Common myeloid progenitor, CD34-positive (primary cell): ENCODE data around the gene CSNK1D.

Source experiments
- CTCF ChIA-PET: fragments of 350-600 bp; sonication (Branson Sonifier 250); formaldehyde crosslinking; loops from one replicate; lab custom pipeline; 2021; ENCODE audit warnings: antibody characterized with exemption; lab: Charles Lee
- POLR2A ChIA-PET: fragments of 350-600 bp; sonication (Branson Sonifier 250); formaldehyde crosslinking; loops from one replicate; lab custom pipeline; 2021; ENCODE audit warnings: antibody characterized with exemption; lab: Charles Lee
- DNase-seq, 3 donors: peaks; one replicate each; pipeline versions ENCODE4 v3.0.0 to v3.0.0-alpha.2; 2013
- H3K27ac ChIP-seq, 2 experiments: 1 replicate in 1 of 2; 2 replicates in 1 of 2; pipeline ENCODE4 v1.7.0; 2013; ENCODE audit warnings: inconsistent platforms in 2 of 2, low read length in 2 of 2, mild to moderate bottlenecking in 2 of 2, low read depth in 1 of 2, moderate library complexity in 1 of 2; ENCODE audit not compliant: severe bottlenecking in 2 of 2, insufficient read depth in 1 of 2, poor library complexity in 1 of 2
- H3K27me3 ChIP-seq, 5 experiments: replicated peaks in 2 of 5; 1 replicate in 3 of 5; 2 replicates in 2 of 5; pipeline versions ENCODE4 v1.6.1 to v1.7.0; 2013; ENCODE audit warnings: low read length in 4 of 5, mild to moderate bottlenecking in 2 of 5, moderate library complexity in 2 of 5, inconsistent platforms in 1 of 5; ENCODE audit not compliant: insufficient read depth in 5 of 5, control insufficient read depth in 4 of 5
- H3K36me3 ChIP-seq, 4 experiments: 1 replicate in 2 of 4; 2 replicates in 2 of 4; pipeline versions ENCODE4 v1.6.1 to v1.7.0; 2013; ENCODE audit warnings: low read length in 3 of 4, control low read depth in 1 of 4, mild to moderate bottlenecking in 1 of 4; ENCODE audit not compliant: control insufficient read depth in 4 of 4, insufficient read depth in 4 of 4
- H3K4me1 ChIP-seq, 4 experiments: 1 replicate in 3 of 4; 2 replicates in 1 of 4; pipeline versions ENCODE4 v1.6.1 to v1.7.1; 2013; ENCODE audit warnings: low read length in 3 of 4, mild to moderate bottlenecking in 3 of 4, control low read depth in 1 of 4, inconsistent platforms in 1 of 4, moderate library complexity in 1 of 4; ENCODE audit not compliant: control insufficient read depth in 4 of 4, insufficient read depth in 4 of 4; ENCODE audit errors: control extremely low read depth in 1 of 4
- H3K4me3 ChIP-seq, 7 experiments: 1 replicate in 4 of 7; 2 replicates in 3 of 7; pipeline versions ENCODE4 v1.5.1 to v1.7.0; 2013; ENCODE audit warnings: mild to moderate bottlenecking in 7 of 7, low read length in 6 of 7, moderate library complexity in 6 of 7, inconsistent platforms in 2 of 7, low read depth in 2 of 7, control low read depth in 1 of 7; ENCODE audit not compliant: insufficient read depth in 4 of 7, control insufficient read depth in 1 of 7; ENCODE audit errors: extremely low read depth in 1 of 7
- H3K9me3 ChIP-seq, 5 experiments: 1 replicate in 4 of 5; 2 replicates in 1 of 5; pipeline versions ENCODE4 v1.6.1 to v1.7.1; 2013; ENCODE audit warnings: low read length in 4 of 5, mild to moderate bottlenecking in 2 of 5, inconsistent platforms in 1 of 5, low read depth in 1 of 5, moderate library complexity in 1 of 5; ENCODE audit not compliant: control insufficient read depth in 4 of 5, insufficient read depth in 2 of 5; ENCODE audit errors: control extremely low read depth in 1 of 5
- WGBS: methylation state at CpG from one replicate; pipeline ENCODE4 v1.1.5; 2013; ENCODE audit not compliant: insufficient coverage; 5-methylcytosine and 5-hydroxymethylcytosine counted together

CSNK1D gene

GRCh38 chr17:82243648-82244412 lies 29.7 kb downstream of the CSNK1D start:
- Histone ChIP-seq H3K27me3 (no peaks in the 10 kb centered on the region), H3K27ac (peak overlapping the region in 1 of 2 experiments; percentile 11), H3K9me3 (no peaks in the 10 kb centered on the region), H3K4me1 (peaks cover 0 to 60% (median 58%) of the 10 kb centered on the region in 4 experiments), H3K36me3 (peaks cover 3 to 80% (median 52%) of the 10 kb centered on the region in 4 experiments), H3K4me3 (no peak overlapping the region)
- POLR2A ChIA-PET = interaction anchor here (0.7 kb wide), 2 partner anchors 11 to 54 kb away, joined by 4 read pairs; no protein-coding TSS in a partner anchor
- CTCF ChIA-PET = interaction anchor here (0.7 to 2.6 kb wide), 8 partner anchors 20 to 106 kb away, joined by 3 to 12 read pairs (median 4); no protein-coding TSS in a partner anchor
- DNase-seq = no peak
- 98% methylated on average over 9 of the region's 19 CpGs for WGBS

- ChIA-PET CTCF (interaction anchor here (0.9 to 2.6 kb wide), 12 partner anchors 8 to 113 kb away, joined by 3 to 12 read pairs (median 4); no protein-coding TSS in a partner anchor), POLR2A (interaction anchor here (1.8 kb wide), 1 partner anchor 49 kb away, joined by 4 read pairs; no protein-coding TSS in a partner anchor)
- DNase-seq = no peak
- WGBS = 95% methylated on average over 25 of the region's 29 CpGs
- Histone ChIP-seq H3K27ac (peak overlapping the region in 1 of 2 experiments; percentile 11), H3K4me3 (no peak overlapping the region), H3K9me3 (no peaks in the 10 kb centered on the region), H3K36me3 (peaks cover 0 to 78% (median 48%) of the 10 kb centered on the region in 4 experiments), H3K27me3 (no peaks in the 10 kb centered on the region), H3K4me1 (peaks cover 0 to 67% (median 64%) of the 10 kb centered on the region in 4 experiments)
Measured at GRCh38 chr17:82242977-82243647, 30.4 kb downstream of the CSNK1D start.

GRCh38 chr17:82242698-82242976 lies 30.9 kb downstream of the CSNK1D start:
- DNase-seq = no peak
- 97% methylated on average over 24 of the region's 24 CpGs for WGBS
- Histone ChIP-seq H3K9me3 (no peaks in the 10 kb centered on the region), H3K4me1 (peaks cover 0 to 68% (median 66%) of the 10 kb centered on the region in 4 experiments), H3K27ac (peak overlapping the region in 1 of 2 experiments; percentile 49), H3K27me3 (no peaks in the 10 kb centered on the region), H3K4me3 (no peak overlapping the region), H3K36me3 (peaks cover 2 to 77% (median 47%) of the 10 kb centered on the region in 4 experiments)
- CTCF ChIA-PET = interaction anchor here (0.9 to 2.6 kb wide), 16 partner anchors 9 to 114 kb away, joined by 3 to 12 read pairs (median 4); partner anchors contain the start of gene SECTM1
- POLR2A ChIA-PET = interaction anchor here (1.1 to 1.8 kb wide), 4 partner anchors 8 to 92 kb away, joined by 4 to 5 read pairs (median 4); no protein-coding TSS in a partner anchor

- Histone ChIP-seq H3K27me3 (no peaks in the 10 kb centered on the region), H3K4me3 (peak overlapping the region in 2 of 7 experiments; percentile 19 to 48), H3K27ac (peak overlapping the region in 1 of 2 experiments; percentile 61), H3K9me3 (no peaks in the 10 kb centered on the region), H3K36me3 (peaks cover 6 to 77% (median 49%) of the 10 kb centered on the region in 4 experiments), H3K4me1 (peaks cover 0 to 68% (median 63%) of the 10 kb centered on the region in 4 experiments)
- no peak for DNase-seq
- CTCF ChIA-PET = interaction anchor here (0.9 to 3.2 kb wide), 24 partner anchors 9 to 209 kb away, joined by 3 to 12 read pairs (median 4); partner anchors contain the start of gene SECTM1
- WGBS = 67% methylated on average over 14 of the region's 20 CpGs
- POLR2A ChIA-PET = interaction anchor here (1.1 to 1.8 kb wide), 5 partner anchors 9 to 92 kb away, joined by 4 to 5 read pairs (median 4); no protein-coding TSS in a partner anchor
Measured at GRCh38 chr17:82241926-82242697, 31.4 kb downstream of the CSNK1D start.

GRCh38 chr17:82241183-82241925 lies 32.1 kb downstream of the CSNK1D start:
- Histone ChIP-seq H3K9me3 (no peaks in the 10 kb centered on the region), H3K36me3 (peaks cover 7 to 76% (median 46%) of the 10 kb centered on the region in 4 experiments), H3K27ac (peak overlapping the region in 1 of 2 experiments; percentile 61), H3K4me3 (peak overlapping the region in 3 of 7 experiments; percentile 20 to 48 (median 36)), H3K4me1 (peaks cover 0 to 70% (median 64%) of the 10 kb centered on the region in 4 experiments), H3K27me3 (no peaks in the 10 kb centered on the region)
- CTCF ChIA-PET = interaction anchor here (0.9 to 3.2 kb wide), 22 partner anchors 9 to 210 kb away, joined by 3 to 12 read pairs (median 4); partner anchors contain the start of genes SECTM1 and SLC16A3
- DNase-seq = peak; percentile 64 to 82 (median 82)
- POLR2A ChIA-PET = interaction anchor here (0.7 to 1.8 kb wide), 8 partner anchors 9 to 93 kb away, joined by 3 to 5 read pairs (median 4); no protein-coding TSS in a partner anchor
- 29% methylated on average over 19 of the region's 27 CpGs for WGBS
